Heart right ventricle (tissue), 16 donors: ENCODE measurements around the gene CXCR2. TPM values are rescaled to one million over a fixed set of nuclear protein-coding genes. Genes with fewer than 3 reads are reported as not detected.
"Not testable (repeated sequence)": the region's sequence is repeated elsewhere in the genome, so short reads cannot be mapped to it uniquely, and the experiment has no call there.

Source experiments
- ATAC-seq, 8 donors: fragments of 200-7000 bp; cut with Tn5 transposase; one replicate each; pipeline ENCODE4 v1.9.1; 2020; ENCODE audit warnings: mild to moderate bottlenecking in 8 of 8, moderate library complexity in 8 of 8, moderate number of reproducible peaks in 1 of 8
- DNase-seq, 2 donors: peaks; one replicate each; pipeline ENCODE4 v3.0.0-alpha.2; 2020
- H3K27ac ChIP-seq, 10 donors: fragments of 200-600 bp; sonication (generic) in 2 of 10; one replicate each; pipeline versions ENCODE4 v1.5.0 to v1.8.0; 2020 to 2022; ENCODE audit warnings: mild to moderate bottlenecking in 3 of 10
- H3K27me3 ChIP-seq, 7 donors: fragments of 200-600 bp; one replicate each; pipeline ENCODE4 v1.8.0; 2021 to 2022; ENCODE audit warnings: mild to moderate bottlenecking in 2 of 7
- H3K36me3 ChIP-seq, 9 donors: fragments of 200-600 bp; sonication (generic) in 1 of 9; one replicate each; pipeline versions ENCODE4 v1.5.0 to v1.8.0; 2020 to 2022; ENCODE audit warnings: mild to moderate bottlenecking in 2 of 9
- H3K4me1 ChIP-seq, 9 donors: fragments of 200-600 bp; sonication (generic) in 1 of 9; one replicate each; pipeline versions ENCODE4 v1.5.0 to v1.8.0; 2020 to 2022; ENCODE audit warnings: mild to moderate bottlenecking in 4 of 9
- H3K4me3 ChIP-seq, 10 donors: fragments of 200-600 bp; sonication (generic) in 2 of 10; one replicate each; pipeline versions ENCODE4 v1.5.0 to v1.8.0; 2020 to 2022; ENCODE audit warnings: mild to moderate bottlenecking in 7 of 10, moderate library complexity in 2 of 10
- H3K9me3 ChIP-seq, 11 donors: fragments of 200-600 bp in 10 of 11; sonication (generic) in 2 of 11; one replicate each; pipeline versions ENCODE4 v1.5.0 to v1.8.0; 2013 to 2022; ENCODE audit warnings: mild to moderate bottlenecking in 2 of 11, control low read depth in 1 of 11, moderate library complexity in 1 of 11
- WGBS, 2 donors: extraction: QIAGEN DNeasy Blood & Tissue Kit; methylation state at CpG; one replicate each; pipeline ENCODE4 v1.1.7; 2013; ENCODE audit warnings: inconsistent platforms in 1 of 2; 5-methylcytosine and 5-hydroxymethylcytosine counted together
- intact Hi-C, 10 donors: fragments of 100-400 bp; cut with DNase I; formaldehyde crosslinking; loops; one replicate each; pipeline versions ENCODE4 v1.11.1 to v1.14.2; 2022
- polyA plus RNA-seq, 2 donors: library from polyadenylated mRNA; stranded (reverse); fragments of 200-250 nt; gene quantifications; one replicate each; pipeline ENCODE4 v1.2.3, GENCODE V29; 2013
- total RNA-seq, 10 donors: library from RNA; stranded (reverse); fragmentation: NEBNext Ultra II Directional in 3 of 10; extraction: Animal tissue kit (Norgen Biotek cat#: 25700) in 3 of 10; gene quantifications; one replicate each; pipeline versions ENCODE4 v1.2.1 to v1.2.4, GENCODE V29; 2021 to 2023
- TF ChIP-seq, protein P1 (sequence below), 9 donors: fragments of 200-600 bp; sonication (generic) in 2 of 9; IDR thresholded peaks; one replicate each; pipeline versions ENCODE4 v1.5.0 to v1.8.0; 2021 to 2022; ENCODE audit warnings: antibody characterized with exemption in 9 of 9, mild to moderate bottlenecking in 5 of 9, moderate library complexity in 1 of 9
- donor health status: Arrhythmogenic right ventricular cardiomyopathy.
- donor health status: ischemic (EF 13 %, LVEDD 7.1; RV severe dilation, severe dysfunction).
- donor health status: healthy with polysubstance abuse.
- donor health status: DM: no; HTN: yes; CAD: no.
- donor health status: DM: no; HTN: no; CAD: no.
- donor health status: ischemic (EF 25% LVEDD 6.9; RV normal size, moderate dysfunction).
- donor health status: ischemic (EF 25% LVEDD 5.7; RV mildly dilated, moderate dysfunction).
- donor health status: healthy.
- donor health status: DM: yes; HTN: yes; CAD: no.
- donor health status: Ischemic cardiomyopathy.
- donor health status: ischemic (EF 35%, LVEDD 5.7; RV mildly dilated, moderate dysfunction).
- donor health status: nonischemic (EF 11% LVEDD 7.7; RV severe dilation, severe dysfunction).
- donor health status: DM: yes; HTN: yes; CAD: no.
- donor health status: PGD.
- donor health status: ischemic (EF 29% LVEDD 5.4; RV normal size, mild dysfunction).
- donor health status: nonischemic (EF 23%, LVEDD 6.1; RV moderate dilation, normal function).

Gene CXCR2
- total and polyA plus RNA-seq, 12 donors: 0.07 to 2.7 (median 0.67) TPM

DNA sequence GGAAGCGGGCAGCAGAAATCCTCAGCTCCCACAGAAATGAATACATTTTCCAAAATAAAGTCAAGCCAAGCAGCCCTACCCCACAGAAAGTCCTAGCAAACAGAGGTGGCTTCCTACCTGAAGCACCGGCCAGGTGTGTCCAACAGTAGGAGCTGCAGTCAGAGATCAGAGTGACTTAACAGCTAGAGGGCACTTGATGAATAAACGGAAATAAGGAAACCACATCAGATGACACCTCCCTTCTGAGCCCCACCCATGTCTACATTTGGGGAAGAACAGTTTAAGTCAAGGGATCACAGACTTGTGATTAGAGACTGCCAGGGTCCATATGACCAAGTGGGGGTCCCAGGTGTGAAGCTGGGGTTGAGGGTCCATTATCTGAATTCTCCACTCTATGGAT is 41.0 kb downstream of the CXCR2 start, which contains the start of gene CXCR1:
Gene CXCR1 (minus strand): TSS at position 172 of the 400 bp plus-strand sequence. CDS start 1,751 bp downstream, outside the sequence.
- intact Hi-C loops: no loop called here
- Histone ChIP-seq H3K4me3 (peak within 1 kb of the TSS in 1 of 10 donors; percentile 37), H3K27ac (peak within 1 kb of the TSS in 1 of 10 donors; percentile 62), H3K9me3 (no peaks in the 10 kb centered on the region), H3K4me1 (peaks cover 0 to 17% (median 0%) of the 10 kb centered on the region in 9 donors), H3K36me3 (no peaks in the 10 kb centered on the region), H3K27me3 (peaks cover 0 to 13% (median 0%) of the 10 kb centered on the region in 7 donors)
- ATAC-seq (peak in 3 of 8 donors; percentile 29 to 47 (median 30)), DNase-seq (no peak)
- 61 to 75% methylated on average over 3 of the region's 3 CpGs for WGBS, 2 donors
- TF ChIP-seq, protein P1, sequence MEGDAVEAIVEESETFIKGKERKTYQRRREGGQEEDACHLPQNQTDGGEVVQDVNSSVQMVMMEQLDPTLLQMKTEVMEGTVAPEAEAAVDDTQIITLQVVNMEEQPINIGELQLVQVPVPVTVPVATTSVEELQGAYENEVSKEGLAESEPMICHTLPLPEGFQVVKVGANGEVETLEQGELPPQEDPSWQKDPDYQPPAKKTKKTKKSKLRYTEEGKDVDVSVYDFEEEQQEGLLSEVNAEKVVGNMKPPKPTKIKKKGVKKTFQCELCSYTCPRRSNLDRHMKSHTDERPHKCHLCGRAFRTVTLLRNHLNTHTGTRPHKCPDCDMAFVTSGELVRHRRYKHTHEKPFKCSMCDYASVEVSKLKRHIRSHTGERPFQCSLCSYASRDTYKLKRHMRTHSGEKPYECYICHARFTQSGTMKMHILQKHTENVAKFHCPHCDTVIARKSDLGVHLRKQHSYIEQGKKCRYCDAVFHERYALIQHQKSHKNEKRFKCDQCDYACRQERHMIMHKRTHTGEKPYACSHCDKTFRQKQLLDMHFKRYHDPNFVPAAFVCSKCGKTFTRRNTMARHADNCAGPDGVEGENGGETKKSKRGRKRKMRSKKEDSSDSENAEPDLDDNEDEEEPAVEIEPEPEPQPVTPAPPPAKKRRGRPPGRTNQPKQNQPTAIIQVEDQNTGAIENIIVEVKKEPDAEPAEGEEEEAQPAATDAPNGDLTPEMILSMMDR (IDR thresholded peaks at IDR 0.05): no peak

DNA sequence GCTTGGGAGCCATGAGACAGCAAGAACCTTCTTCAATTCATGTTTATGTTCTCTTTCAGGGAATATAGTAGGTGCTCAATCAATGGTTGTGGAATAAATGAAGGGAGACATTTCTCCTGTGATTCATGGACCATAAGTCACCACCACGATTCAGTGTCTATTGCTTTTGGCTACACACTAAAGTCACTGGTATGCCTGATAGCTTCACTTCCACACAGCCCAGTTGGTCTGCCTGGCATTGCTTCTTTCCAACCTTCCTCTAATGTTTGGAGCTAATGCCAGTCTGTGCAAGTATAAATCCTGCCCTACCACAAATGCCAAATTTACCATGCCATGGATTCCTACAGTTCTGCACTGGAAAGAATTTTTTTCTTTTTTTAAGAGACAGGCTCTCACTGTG is 42.2 kb downstream of the CXCR2 start:
- H3K9me3 ChIP-seq: no peaks in the 10 kb centered on the region
- peaks cover 0 to 14% (median 4%) of the 10 kb centered on the region in 7 donors for H3K27me3 ChIP-seq
- TF ChIP-seq, protein P1 (IDR thresholded peaks at IDR 0.05): no peak
- ATAC-seq (no peak), DNase-seq (no peak)
- intact Hi-C loops: no loop called here
- 70 to 74% methylated on average over 1 of the region's 1 CpG for WGBS, 2 donors
- H3K36me3 ChIP-seq: no peaks in the 10 kb centered on the region
- H3K4me1 ChIP-seq: peaks cover 0 to 17% (median 0%) of the 10 kb centered on the region in 9 donors
- H3K4me3 ChIP-seq: no peak overlapping the region
- no peak overlapping the region for H3K27ac ChIP-seq

DNA sequence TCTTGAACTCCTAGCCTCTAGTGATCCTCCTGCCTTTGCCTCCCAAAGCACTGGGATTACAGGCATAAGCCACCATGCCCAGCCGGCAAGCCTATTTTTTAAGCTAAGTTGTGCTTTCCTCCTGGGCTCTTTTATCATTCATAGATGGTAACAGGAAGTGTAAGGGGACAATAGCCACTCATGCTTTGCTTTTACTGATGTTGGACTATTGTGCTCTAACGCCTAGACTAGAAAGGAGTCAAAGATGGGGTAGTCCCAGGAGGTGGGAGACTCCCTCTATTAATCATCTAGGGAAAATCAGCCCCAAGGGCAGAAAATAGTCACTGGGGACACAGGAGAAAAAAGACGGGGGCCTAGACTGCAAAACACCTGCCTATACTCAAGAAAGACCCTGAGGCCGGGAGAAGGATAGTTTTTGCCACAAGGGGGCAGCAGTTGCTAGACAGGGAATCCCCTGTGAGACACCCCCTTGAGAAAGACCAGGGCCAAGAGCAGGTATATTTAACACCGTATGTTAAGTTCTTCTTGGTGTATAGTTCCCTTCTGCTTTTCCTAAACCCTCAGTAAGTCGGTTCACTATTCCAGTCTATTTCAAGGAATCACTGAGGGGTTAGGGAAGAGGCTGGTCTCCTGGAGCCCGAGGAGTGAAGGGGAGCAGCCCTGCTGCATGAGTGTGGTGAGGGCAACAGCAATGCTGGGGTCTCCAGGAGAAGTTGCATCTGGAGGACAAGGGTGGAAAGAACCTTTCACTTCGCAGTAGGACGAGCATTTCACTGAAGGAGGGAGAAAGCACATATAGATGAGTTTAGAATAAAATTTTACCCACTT is 43.0 kb downstream of the CXCR2 start:
- intact Hi-C loops: no loop called here
- H3K9me3 ChIP-seq: no peaks in the 10 kb centered on the region
- no peak overlapping the region for H3K4me3 ChIP-seq
- no peak overlapping the region for H3K27ac ChIP-seq
- H3K4me1 ChIP-seq: peaks cover 0 to 17% (median 0%) of the 10 kb centered on the region in 9 donors
- peak in 5 of 8 donors; percentile 28 to 53 (median 48) for ATAC-seq
- 41 to 42% methylated on average over 9 of the region's 9 CpGs for WGBS, 2 donors
- peaks cover 0 to 12% (median 0%) of the 10 kb centered on the region in 7 donors for H3K27me3 ChIP-seq
- H3K36me3 ChIP-seq: no peaks in the 10 kb centered on the region
- peak; percentile 26 to 51 for DNase-seq
- TF ChIP-seq, protein P1 (IDR thresholded peaks at IDR 0.05): peak; percentile 32 to 77 (median 74)

DNA sequence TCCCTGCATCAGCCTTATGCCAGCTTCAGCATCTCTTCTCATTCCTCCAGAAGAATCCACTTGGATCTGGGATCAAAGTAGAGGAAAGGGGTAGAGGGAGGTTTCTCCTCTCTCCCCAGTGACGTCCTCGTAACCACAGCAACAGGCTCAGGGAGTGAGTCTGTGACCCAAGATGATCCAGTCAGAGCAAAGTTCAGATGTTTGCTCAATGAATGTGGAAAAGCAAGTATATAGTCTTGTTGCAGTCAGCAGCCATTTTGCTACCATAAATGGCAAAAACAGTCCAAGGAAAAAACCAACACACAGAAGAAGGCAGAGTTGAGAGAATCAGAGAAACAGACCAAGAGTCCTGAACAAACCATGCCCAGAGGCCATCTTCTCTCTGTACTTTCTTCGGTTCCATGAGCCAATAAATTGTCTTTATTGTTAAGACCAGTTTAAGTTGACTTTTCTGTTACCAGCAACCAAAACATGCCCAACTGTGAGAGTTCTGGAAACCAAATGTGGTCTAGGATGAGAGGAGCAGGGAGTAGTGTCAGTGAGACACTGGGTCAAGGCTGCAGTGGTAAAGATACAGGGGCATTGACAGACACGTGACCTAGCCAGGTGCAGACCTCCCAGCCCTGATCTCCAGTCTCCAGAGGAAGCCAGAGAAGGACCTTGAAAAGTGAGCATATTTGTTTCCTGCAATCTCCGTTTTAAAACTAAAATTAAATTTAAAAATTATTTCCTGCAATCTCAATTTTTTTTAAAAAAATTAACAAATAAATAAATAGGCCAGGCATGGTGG is 44.1 kb downstream of the CXCR2 start:
- intact Hi-C loops: no loop called here

DNA sequence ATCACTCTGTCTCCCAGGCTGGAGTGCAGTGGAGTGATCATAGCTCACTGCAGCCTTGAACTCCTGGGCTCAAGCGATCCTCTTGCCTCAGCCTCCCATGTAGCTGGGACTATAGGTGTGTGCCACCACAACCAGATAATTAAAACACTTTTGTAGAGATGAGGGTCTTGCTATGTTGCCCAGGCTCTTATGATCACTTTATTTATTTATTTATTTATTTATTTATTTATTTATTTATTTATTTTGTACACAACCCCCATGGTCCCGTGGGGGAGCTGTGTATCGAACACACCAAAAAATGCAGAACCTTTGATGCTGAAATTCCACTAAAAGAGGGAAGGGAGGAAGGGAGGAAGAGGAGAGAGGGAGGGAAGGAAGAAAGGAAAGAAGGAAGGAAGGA is 45.9 kb downstream of the CXCR2 start:
- DNase-seq, H3K9me3 ChIP-seq, H3K4me3 ChIP-seq, H3K27ac ChIP-seq, ATAC-seq, intact Hi-C loops, H3K36me3 ChIP-seq: not testable (repeated sequence)
- peaks cover 0 to 12% (median 0%) of the 10 kb centered on the region in 7 donors for H3K27me3 ChIP-seq
- peaks cover 0 to 11% (median 0%) of the 10 kb centered on the region in 9 donors for H3K4me1 ChIP-seq
- 88 to 92% methylated on average over 3 of the region's 3 CpGs for WGBS, 2 donors

More for the DNA sequence above, 44.1 kb downstream of the CXCR2 start:
- H3K36me3 ChIP-seq: no peaks in the 10 kb centered on the region
- H3K27me3 ChIP-seq: peaks cover 0 to 12% (median 0%) of the 10 kb centered on the region in 7 donors
- TF ChIP-seq, protein P1 (IDR thresholded peaks at IDR 0.05): no peak
- WGBS, 2 donors: 64 to 80% methylated on average over 5 of the region's 5 CpGs
- DNase-seq (no peak), ATAC-seq (peak in 1 of 8 donors; percentile 52)
- H3K27ac ChIP-seq: no peak overlapping the region
- H3K4me1 ChIP-seq: peaks cover 0 to 17% (median 0%) of the 10 kb centered on the region in 9 donors
- no peaks in the 10 kb centered on the region for H3K9me3 ChIP-seq
- H3K4me3 ChIP-seq: no peak overlapping the region
